Smooth muscle cell (in vitro differentiated cells): ENCODE measurements around the gene YIPF3. TPM values are rescaled to one million over a fixed set of nuclear protein-coding genes. Genes with fewer than 3 reads are reported as not detected.

Experiments
- DNase-seq: peaks from one replicate; lab custom pipeline; 2025; ENCODE audit not compliant: unreplicated experiment; lab: John Stamatoyannopoulos, UW
- H2AFZ ChIP-seq: fragments of 200-600 bp; sonication (generic); 2 replicates; pipeline ENCODE4 v1.6.0; 2016; ENCODE audit warnings: antibody characterized with exemption, low read depth, mild to moderate bottlenecking
- H3F3A ChIP-seq: fragments of 200-600 bp; sonication (generic); 2 replicates; pipeline ENCODE4 v1.6.0; 2017; ENCODE audit warnings: antibody characterized with exemption, low read depth
- H3K27ac ChIP-seq: fragments of 200-600 bp; sonication (generic); 2 replicates; pipeline ENCODE4 v1.5.1; 2016; ENCODE audit warnings: low read depth, mild to moderate bottlenecking
- H3K27me3 ChIP-seq: fragments of 200-600 bp; sonication (generic); 2 replicates; pipeline ENCODE4 v1.6.1; 2016; ENCODE audit warnings: low read depth, mild to moderate bottlenecking
- H3K36me3 ChIP-seq: fragments of 200-600 bp; sonication (generic); 2 replicates; pipeline ENCODE4 v1.5.1; 2016; ENCODE audit warnings: low read depth
- H3K4me1 ChIP-seq: fragments of 200-600 bp; sonication (generic); 2 replicates; pipeline ENCODE4 v1.5.1; 2016; ENCODE audit warnings: low read depth
- H3K4me2 ChIP-seq: fragments of 200-600 bp; sonication (generic); 2 replicates; pipeline ENCODE4 v1.6.0; 2016; ENCODE audit warnings: mild to moderate bottlenecking
- H3K4me3 ChIP-seq: fragments of 200-600 bp; sonication (generic); 2 replicates; pipeline ENCODE4 v1.5.1; 2016; ENCODE audit warnings: mild to moderate bottlenecking
- H3K79me2 ChIP-seq: fragments of 200-600 bp; sonication (generic); 2 replicates; pipeline ENCODE4 v1.6.0; 2016; ENCODE audit warnings: low read depth, mild to moderate bottlenecking
- H3K9ac ChIP-seq: fragments of 200-600 bp; sonication (generic); 2 replicates; pipeline ENCODE4 v1.6.0; 2016; ENCODE audit warnings: low read depth
- H3K9me3 ChIP-seq: fragments of 200-600 bp; sonication (generic); replicated peaks from 2 replicates; pipeline ENCODE4 v1.5.1; 2016; ENCODE audit warnings: low read depth
- H4K20me1 ChIP-seq: fragments of 200-600 bp; sonication (generic); 2 replicates; pipeline ENCODE4 v1.6.0; 2016; ENCODE audit warnings: low read depth
- CTCF ChIP-seq: fragments of 200-600 bp; sonication (generic); IDR thresholded peaks from 2 replicates; pipeline ENCODE4 v1.5.1; 2017; ENCODE audit warnings: borderline replicate concordance, mild to moderate bottlenecking, antibody characterized with exemption; ENCODE audit not compliant: insufficient read depth, poor library complexity, severe bottlenecking
- WGBS: methylation state at CpG from one replicate; pipeline ENCODE4 v1.1.7; 2016; ENCODE audit warnings: low lambda C conversion rate; 5-methylcytosine and 5-hydroxymethylcytosine counted together
- polyA plus RNA-seq: library from polyadenylated mRNA; unstranded; fragments of >200 nt; fragmentation: Nextera tagmentation; extraction: Ambion mirVana; gene quantifications from 2 replicates; pipeline ENCODE4 v1.2.1, GENCODE V29; 2016
- total RNA-seq: library from RNA; depleted of rRNA; stranded (reverse); fragments of >200 nt; gene quantifications from 2 replicates; pipeline ENCODE4 v1.2.3, GENCODE V29; 2014

The YIPF3 gene
- total and polyA plus RNA-seq, 2 experiments from 2014 or later: 182 to 199 TPM

- H3K4me3 ChIP-seq: no peak overlapping the region
- H3K4me1 ChIP-seq: peaks cover 28% of the 10 kb centered on the region
- no peaks in the 10 kb centered on the region for H4K20me1 ChIP-seq
- H3K27ac ChIP-seq: peak overlapping the region; percentile 15
- H3K27me3 ChIP-seq: no peaks in the 10 kb centered on the region
- no peak overlapping the region for H2AFZ ChIP-seq
- H3K36me3 ChIP-seq: no peaks in the 10 kb centered on the region
- no peak for TF ChIP-seq CTCF
- H3K4me2 ChIP-seq: no peak overlapping the region
- DNase-seq: no peak
- peaks cover 7% of the 10 kb centered on the region for H3K79me2 ChIP-seq
- H3F3A ChIP-seq: no peaks in the 10 kb centered on the region
- H3K9ac ChIP-seq: no peak overlapping the region
- H3K9me3 ChIP-seq: no peaks in the 10 kb centered on the region
- WGBS: 78% methylated on average over 7 of the region's 7 CpGs
Observed at GRCh38 chr6:43493833-43494232, 22.9 kb downstream of the YIPF3 start.

- 73% methylated on average over 2 of the region's 2 CpGs for WGBS
- H3K4me2 ChIP-seq: no peak overlapping the region
- no peak overlapping the region for H3K4me3 ChIP-seq
- H3K9ac ChIP-seq: no peak overlapping the region
- H2AFZ ChIP-seq: no peak overlapping the region
- no peaks in the 10 kb centered on the region for H3K36me3 ChIP-seq
- H3K27me3 ChIP-seq: no peaks in the 10 kb centered on the region
- no peak overlapping the region for H3K27ac ChIP-seq
- no peaks in the 10 kb centered on the region for H3F3A ChIP-seq
- no peak for DNase-seq
- no peak for TF ChIP-seq CTCF
- H4K20me1 ChIP-seq: no peaks in the 10 kb centered on the region
- H3K4me1 ChIP-seq: peaks cover 28% of the 10 kb centered on the region
- H3K9me3 ChIP-seq: no peaks in the 10 kb centered on the region
- H3K79me2 ChIP-seq: peaks cover 13% of the 10 kb centered on the region
Observed at GRCh38 chr6:43493230-43493629, 23.5 kb downstream of the YIPF3 start.

GRCh38 chr6:43492673-43493072, 24.1 kb downstream of the YIPF3 start:
- no peaks in the 10 kb centered on the region for H3K9me3 ChIP-seq
- no peaks in the 10 kb centered on the region for H3K27me3 ChIP-seq
- no peak for TF ChIP-seq CTCF
- H3K4me1 ChIP-seq: peaks cover 28% of the 10 kb centered on the region
- WGBS: 77% methylated on average over 3 of the region's 3 CpGs
- no peaks in the 10 kb centered on the region for H3F3A ChIP-seq
- no peak overlapping the region for H3K9ac ChIP-seq
- H2AFZ ChIP-seq: no peak overlapping the region
- DNase-seq: no peak
- H4K20me1 ChIP-seq: no peaks in the 10 kb centered on the region
- no peak overlapping the region for H3K27ac ChIP-seq
- H3K4me2 ChIP-seq: peak overlapping the region; percentile 9
- H3K36me3 ChIP-seq: no peaks in the 10 kb centered on the region
- peaks cover 19% of the 10 kb centered on the region for H3K79me2 ChIP-seq
- no peak overlapping the region for H3K4me3 ChIP-seq
